Measurements from ENCODE around the gene NDUFB2.
"Not testable (repeated sequence)": the region's sequence is repeated elsewhere in the genome, so short reads cannot be mapped to it uniquely, and the experiment has no call there.

The NDUFB2 gene

GRCh38 chr7:140662938-140663337, 33.6 kb upstream of the NDUFB2 start:
- not testable (repeated sequence) for H3K4me1 ChIP-seq (ENCODE audit: control insufficient read depth in 1 of 2, insufficient read depth in 2 of 2, low read length in 2 of 2); H3K27me3 ChIP-seq (ENCODE audit: insufficient read depth, low read length); H2BK120ac ChIP-seq (ENCODE audit: insufficient read depth, low read length, poor library complexity); H4K8ac ChIP-seq (ENCODE audit: low read depth, low read length); H3K36me3 ChIP-seq (ENCODE audit: control insufficient read depth in 1 of 2, insufficient read depth in 2 of 2, low read length in 2 of 2); H3K4me2 ChIP-seq (ENCODE audit: low read length); H3K4me3 ChIP-seq (ENCODE audit: low read depth, low read length); H3K79me2 ChIP-seq (ENCODE audit: control insufficient read depth, insufficient read depth, low read length, poor library complexity); H3K27ac ChIP-seq (ENCODE audit: low read depth, low read length); H3K79me1 ChIP-seq (ENCODE audit: low read length); H2BK5ac ChIP-seq (ENCODE audit: low read depth, low read length, poor library complexity); H3K4ac ChIP-seq (ENCODE audit: low read depth, low read length); DNase-seq; H3K23ac ChIP-seq (ENCODE audit: low read length); H3K9ac ChIP-seq (ENCODE audit: low read length); H4K12ac ChIP-seq (ENCODE audit: low read depth, low read length); H3K14ac ChIP-seq (ENCODE audit: low read length); H4K91ac ChIP-seq (ENCODE audit: low read depth, low read length); H2AFZ ChIP-seq (ENCODE audit: insufficient read depth, low read length, poor library complexity); H3K9me3 ChIP-seq (ENCODE audit: insufficient read depth, low read depth, low read length); H2AK5ac ChIP-seq (ENCODE audit: low read length); H3K18ac ChIP-seq (ENCODE audit: low read length); H2BK12ac ChIP-seq (ENCODE audit: low read length)
- no CpG with 5 or more reads among the region's 2 CpGs for WGBS (ENCODE audit: extremely low coverage, insufficient coverage, insufficient read length)

- H3K4me3 ChIP-seq (ENCODE audit: low read depth, low read length) = no peak overlapping the region
- no peak overlapping the region for H3K4me2 ChIP-seq (ENCODE audit: low read length)
- DNase-seq = peak; percentile 80 to 89
- no peak overlapping the region for H4K12ac ChIP-seq (ENCODE audit: low read depth, low read length)
- no peaks in the 10 kb centered on the region for H3K79me1 ChIP-seq (ENCODE audit: low read length)
- H2AK5ac ChIP-seq (ENCODE audit: low read length) = no peak overlapping the region
- H3K4ac ChIP-seq (ENCODE audit: low read depth, low read length) = no peak overlapping the region
- no peaks in the 10 kb centered on the region for H3K79me2 ChIP-seq (ENCODE audit: control insufficient read depth, insufficient read depth, low read length, poor library complexity)
- no CpG with 5 or more reads among the region's 1 CpG for WGBS (ENCODE audit: extremely low coverage, insufficient coverage, insufficient read length)
- no peaks in the 10 kb centered on the region for H3K36me3 ChIP-seq (ENCODE audit: control insufficient read depth in 1 of 2, insufficient read depth in 2 of 2, low read length in 2 of 2)
- no peak overlapping the region for H3K27ac ChIP-seq (ENCODE audit: low read depth, low read length)
- H2BK120ac ChIP-seq (ENCODE audit: insufficient read depth, low read length, poor library complexity) = no peak overlapping the region
- H3K4me1 ChIP-seq (ENCODE audit: control insufficient read depth in 1 of 2, insufficient read depth in 2 of 2, low read length in 2 of 2) = no peaks in the 10 kb centered on the region
- no peak overlapping the region for H4K8ac ChIP-seq (ENCODE audit: low read depth, low read length)
- H3K9ac ChIP-seq (ENCODE audit: low read length) = no peak overlapping the region
- no peak overlapping the region for H2AFZ ChIP-seq (ENCODE audit: insufficient read depth, low read length, poor library complexity)
- no peak overlapping the region for H2BK12ac ChIP-seq (ENCODE audit: low read length)
- H3K9me3 ChIP-seq (ENCODE audit: insufficient read depth, low read depth, low read length) = no peaks in the 10 kb centered on the region
- H3K14ac ChIP-seq (ENCODE audit: low read length) = no peak overlapping the region
- H3K18ac ChIP-seq (ENCODE audit: low read length) = no peak overlapping the region
- no peaks in the 10 kb centered on the region for H3K27me3 ChIP-seq (ENCODE audit: insufficient read depth, low read length)
- H4K91ac ChIP-seq (ENCODE audit: low read depth, low read length) = no peak overlapping the region
- H2BK5ac ChIP-seq (ENCODE audit: low read depth, low read length, poor library complexity) = no peak overlapping the region
- no peak overlapping the region for H3K23ac ChIP-seq (ENCODE audit: low read length)
Observed at GRCh38 chr7:140667476-140667875, 29.0 kb upstream of the NDUFB2 start.

GRCh38 chr7:140668641-140669040, 27.9 kb upstream of the NDUFB2 start:
- H4K91ac ChIP-seq (ENCODE audit: low read depth, low read length) = no peak overlapping the region
- no peak overlapping the region for H3K4ac ChIP-seq (ENCODE audit: low read depth, low read length)
- H3K14ac ChIP-seq (ENCODE audit: low read length) = no peak overlapping the region
- H3K18ac ChIP-seq (ENCODE audit: low read length) = no peak overlapping the region
- H4K8ac ChIP-seq (ENCODE audit: low read depth, low read length) = no peak overlapping the region
- H3K36me3 ChIP-seq (ENCODE audit: control insufficient read depth in 1 of 2, insufficient read depth in 2 of 2, low read length in 2 of 2) = no peaks in the 10 kb centered on the region
- peaks cover 6% of the 10 kb centered on the region for H3K79me1 ChIP-seq (ENCODE audit: low read length)
- no peak overlapping the region for H2AFZ ChIP-seq (ENCODE audit: insufficient read depth, low read length, poor library complexity)
- no peak for DNase-seq
- peaks cover 0 to 1% of the 10 kb centered on the region in 2 experiments for H3K4me1 ChIP-seq (ENCODE audit: control insufficient read depth in 1 of 2, insufficient read depth in 2 of 2, low read length in 2 of 2)
- no peak overlapping the region for H3K4me2 ChIP-seq (ENCODE audit: low read length)
- no peak overlapping the region for H2BK120ac ChIP-seq (ENCODE audit: insufficient read depth, low read length, poor library complexity)
- H3K27ac ChIP-seq (ENCODE audit: low read depth, low read length) = no peak overlapping the region
- H2AK5ac ChIP-seq (ENCODE audit: low read length) = no peak overlapping the region
- no peak overlapping the region for H2BK5ac ChIP-seq (ENCODE audit: low read depth, low read length, poor library complexity)
- no peak overlapping the region for H2BK12ac ChIP-seq (ENCODE audit: low read length)
- H3K23ac ChIP-seq (ENCODE audit: low read length) = no peak overlapping the region
- no CpG with 5 or more reads among the region's 1 CpG for WGBS (ENCODE audit: extremely low coverage, insufficient coverage, insufficient read length)
- peaks cover 4% of the 10 kb centered on the region for H3K79me2 ChIP-seq (ENCODE audit: control insufficient read depth, insufficient read depth, low read length, poor library complexity)
- no peaks in the 10 kb centered on the region for H3K9me3 ChIP-seq (ENCODE audit: insufficient read depth, low read depth, low read length)
- H3K27me3 ChIP-seq (ENCODE audit: insufficient read depth, low read length) = no peaks in the 10 kb centered on the region
- H3K9ac ChIP-seq (ENCODE audit: low read length) = no peak overlapping the region
- H3K4me3 ChIP-seq (ENCODE audit: low read depth, low read length) = no peak overlapping the region
- H4K12ac ChIP-seq (ENCODE audit: low read depth, low read length) = no peak overlapping the region

DNA sequence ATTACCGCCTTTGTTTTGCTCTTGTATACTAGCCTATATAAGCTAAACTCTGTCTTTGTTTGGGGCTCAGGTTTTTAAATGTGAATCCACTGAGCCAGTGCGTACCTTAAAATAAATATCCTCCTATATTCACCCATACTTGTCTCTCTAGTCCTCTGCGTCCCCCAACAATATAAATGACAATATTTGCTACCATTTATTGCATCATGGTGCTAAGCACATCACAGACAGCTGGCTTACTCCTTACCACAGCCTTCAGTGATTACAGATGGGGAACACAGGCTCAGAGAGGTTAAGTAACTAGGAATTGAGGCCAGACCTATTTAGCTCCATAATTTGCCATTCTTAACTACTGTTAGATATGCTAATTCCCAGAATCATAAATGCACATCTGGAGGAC, 27.2 kb upstream of the NDUFB2 start:
- Histone ChIP-seq H2BK120ac (ENCODE audit: insufficient read depth, low read length, poor library complexity) (no peak overlapping the region), H3K4ac (ENCODE audit: low read depth, low read length) (no peak overlapping the region), H2AFZ (ENCODE audit: insufficient read depth, low read length, poor library complexity) (no peak overlapping the region), H3K18ac (ENCODE audit: low read length) (no peak overlapping the region), H3K79me1 (ENCODE audit: low read length) (peaks cover 6% of the 10 kb centered on the region), H3K27me3 (ENCODE audit: insufficient read depth, low read length) (no peaks in the 10 kb centered on the region), H3K9ac (ENCODE audit: low read length) (no peak overlapping the region), H4K91ac (ENCODE audit: low read depth, low read length) (no peak overlapping the region), H2BK12ac (ENCODE audit: low read length) (no peak overlapping the region), H3K79me2 (ENCODE audit: control insufficient read depth, insufficient read depth, low read length, poor library complexity) (peaks cover 4% of the 10 kb centered on the region), H4K12ac (ENCODE audit: low read depth, low read length) (no peak overlapping the region), H3K23ac (ENCODE audit: low read length) (no peak overlapping the region), H3K9me3 (ENCODE audit: insufficient read depth, low read depth, low read length) (no peaks in the 10 kb centered on the region), H2BK5ac (ENCODE audit: low read depth, low read length, poor library complexity) (no peak overlapping the region), H3K14ac (ENCODE audit: low read length) (no peak overlapping the region), H3K27ac (ENCODE audit: low read depth, low read length) (no peak overlapping the region), H3K4me3 (ENCODE audit: low read depth, low read length) (no peak overlapping the region), H4K8ac (ENCODE audit: low read depth, low read length) (no peak overlapping the region), H3K4me1 (ENCODE audit: control insufficient read depth in 1 of 2, insufficient read depth in 2 of 2, low read length in 2 of 2) (peaks cover 2 to 5% of the 10 kb centered on the region in 2 experiments), H2AK5ac (ENCODE audit: low read length) (no peak overlapping the region), H3K4me2 (ENCODE audit: low read length) (no peak overlapping the region), H3K36me3 (ENCODE audit: control insufficient read depth in 1 of 2, insufficient read depth in 2 of 2, low read length in 2 of 2) (no peaks in the 10 kb centered on the region)
- no peak for DNase-seq
- no CpG with 5 or more reads among the region's 3 CpGs for WGBS (ENCODE audit: extremely low coverage, insufficient coverage, insufficient read length)

Measured in trophoblast cell (in vitro differentiated cells and primary cell).